Smooth muscle cell (in vitro differentiated cells): ENCODE results near the gene EIF4G1. TPM values are rescaled to one million over a fixed set of nuclear protein-coding genes. Genes with fewer than 3 reads are reported as not detected.

ENCODE experiments used
- DNase-seq: peaks from one replicate; lab custom pipeline; 2025; ENCODE audit not compliant: unreplicated experiment; lab: John Stamatoyannopoulos, UW
- H2AFZ ChIP-seq: fragments of 200-600 bp; sonication (generic); 2 replicates; pipeline ENCODE4 v1.6.0; 2016; ENCODE audit warnings: antibody characterized with exemption, low read depth, mild to moderate bottlenecking
- H3F3A ChIP-seq: fragments of 200-600 bp; sonication (generic); 2 replicates; pipeline ENCODE4 v1.6.0; 2017; ENCODE audit warnings: antibody characterized with exemption, low read depth
- H3K27ac ChIP-seq: fragments of 200-600 bp; sonication (generic); 2 replicates; pipeline ENCODE4 v1.5.1; 2016; ENCODE audit warnings: low read depth, mild to moderate bottlenecking
- H3K27me3 ChIP-seq: fragments of 200-600 bp; sonication (generic); 2 replicates; pipeline ENCODE4 v1.6.1; 2016; ENCODE audit warnings: low read depth, mild to moderate bottlenecking
- H3K36me3 ChIP-seq: fragments of 200-600 bp; sonication (generic); 2 replicates; pipeline ENCODE4 v1.5.1; 2016; ENCODE audit warnings: low read depth
- H3K4me1 ChIP-seq: fragments of 200-600 bp; sonication (generic); 2 replicates; pipeline ENCODE4 v1.5.1; 2016; ENCODE audit warnings: low read depth
- H3K4me2 ChIP-seq: fragments of 200-600 bp; sonication (generic); 2 replicates; pipeline ENCODE4 v1.6.0; 2016; ENCODE audit warnings: mild to moderate bottlenecking
- H3K4me3 ChIP-seq: fragments of 200-600 bp; sonication (generic); 2 replicates; pipeline ENCODE4 v1.5.1; 2016; ENCODE audit warnings: mild to moderate bottlenecking
- H3K79me2 ChIP-seq: fragments of 200-600 bp; sonication (generic); 2 replicates; pipeline ENCODE4 v1.6.0; 2016; ENCODE audit warnings: low read depth, mild to moderate bottlenecking
- H3K9ac ChIP-seq: fragments of 200-600 bp; sonication (generic); 2 replicates; pipeline ENCODE4 v1.6.0; 2016; ENCODE audit warnings: low read depth
- H3K9me3 ChIP-seq: fragments of 200-600 bp; sonication (generic); replicated peaks from 2 replicates; pipeline ENCODE4 v1.5.1; 2016; ENCODE audit warnings: low read depth
- H4K20me1 ChIP-seq: fragments of 200-600 bp; sonication (generic); 2 replicates; pipeline ENCODE4 v1.6.0; 2016; ENCODE audit warnings: low read depth
- CTCF ChIP-seq: fragments of 200-600 bp; sonication (generic); IDR thresholded peaks from 2 replicates; pipeline ENCODE4 v1.5.1; 2017; ENCODE audit warnings: borderline replicate concordance, mild to moderate bottlenecking, antibody characterized with exemption; ENCODE audit not compliant: insufficient read depth, poor library complexity, severe bottlenecking
- WGBS: methylation state at CpG from one replicate; pipeline ENCODE4 v1.1.7; 2016; ENCODE audit warnings: low lambda C conversion rate; 5-methylcytosine and 5-hydroxymethylcytosine counted together
- polyA plus RNA-seq: library from polyadenylated mRNA; unstranded; fragments of >200 nt; fragmentation: Nextera tagmentation; extraction: Ambion mirVana; gene quantifications from 2 replicates; pipeline ENCODE4 v1.2.1, GENCODE V29; 2016
- total RNA-seq: library from RNA; depleted of rRNA; stranded (reverse); fragments of >200 nt; gene quantifications from 2 replicates; pipeline ENCODE4 v1.2.3, GENCODE V29; 2014

Gene EIF4G1
- total and polyA plus RNA-seq, 2 experiments from 2014 or later, result 171 to 198 TPM

- Histone ChIP-seq H3K27me3 (no peaks in the 10 kb centered on the region), H3K4me3 (no peak overlapping the region), H3K79me2 (peaks cover 8% of the 10 kb centered on the region), H4K20me1 (peaks cover 41% of the 10 kb centered on the region), H3K27ac (no peak overlapping the region), H2AFZ (no peak overlapping the region), H3K9me3 (no peaks in the 10 kb centered on the region), H3K36me3 (peaks cover 19% of the 10 kb centered on the region), H3K4me1 (no peaks in the 10 kb centered on the region), H3K9ac (no peak overlapping the region), H3K4me2 (no peak overlapping the region), H3F3A (peaks cover 15% of the 10 kb centered on the region)
- no peak for DNase-seq
- 91% methylated on average over 7 of the region's 7 CpGs for WGBS
- TF ChIP-seq CTCF, result no peak
These were observed 5.7 kb upstream of the EIF4G1 start for GRCh38 chr3:184308744-184309143.

DNA sequence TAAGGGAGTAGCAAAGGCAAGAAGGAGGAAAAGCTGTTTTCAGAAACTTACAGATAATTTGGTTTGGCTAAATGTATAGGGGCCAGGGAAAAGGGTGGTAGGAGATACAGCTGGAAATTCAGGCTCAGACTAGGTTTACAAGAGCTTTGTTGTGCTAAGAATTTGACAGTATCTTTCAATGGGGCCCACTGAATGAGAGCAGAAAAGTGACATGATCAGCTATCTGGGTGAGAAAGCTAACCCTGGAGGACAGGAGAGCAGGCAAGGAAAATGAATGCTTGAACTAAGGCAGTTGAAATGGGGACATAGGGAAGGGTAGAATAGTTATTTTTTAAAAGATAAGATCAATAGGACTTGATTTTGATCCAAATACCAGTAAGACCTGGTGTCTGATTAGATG is 2.8 kb upstream of the EIF4G1 start:
- Histone ChIP-seq H3K4me3 (no peak overlapping the region), H3K79me2 (peaks cover 20% of the 10 kb centered on the region), H3F3A (peaks cover 17% of the 10 kb centered on the region), H3K27me3 (no peaks in the 10 kb centered on the region), H2AFZ (no peak overlapping the region), H3K4me1 (peaks cover 10% of the 10 kb centered on the region), H4K20me1 (peaks cover 29% of the 10 kb centered on the region), H3K36me3 (peaks cover 6% of the 10 kb centered on the region), H3K9ac (no peak overlapping the region), H3K9me3 (no peaks in the 10 kb centered on the region), H3K27ac (no peak overlapping the region), H3K4me2 (no peak overlapping the region)
- TF ChIP-seq CTCF, result no peak
- no peak for DNase-seq

DNA sequence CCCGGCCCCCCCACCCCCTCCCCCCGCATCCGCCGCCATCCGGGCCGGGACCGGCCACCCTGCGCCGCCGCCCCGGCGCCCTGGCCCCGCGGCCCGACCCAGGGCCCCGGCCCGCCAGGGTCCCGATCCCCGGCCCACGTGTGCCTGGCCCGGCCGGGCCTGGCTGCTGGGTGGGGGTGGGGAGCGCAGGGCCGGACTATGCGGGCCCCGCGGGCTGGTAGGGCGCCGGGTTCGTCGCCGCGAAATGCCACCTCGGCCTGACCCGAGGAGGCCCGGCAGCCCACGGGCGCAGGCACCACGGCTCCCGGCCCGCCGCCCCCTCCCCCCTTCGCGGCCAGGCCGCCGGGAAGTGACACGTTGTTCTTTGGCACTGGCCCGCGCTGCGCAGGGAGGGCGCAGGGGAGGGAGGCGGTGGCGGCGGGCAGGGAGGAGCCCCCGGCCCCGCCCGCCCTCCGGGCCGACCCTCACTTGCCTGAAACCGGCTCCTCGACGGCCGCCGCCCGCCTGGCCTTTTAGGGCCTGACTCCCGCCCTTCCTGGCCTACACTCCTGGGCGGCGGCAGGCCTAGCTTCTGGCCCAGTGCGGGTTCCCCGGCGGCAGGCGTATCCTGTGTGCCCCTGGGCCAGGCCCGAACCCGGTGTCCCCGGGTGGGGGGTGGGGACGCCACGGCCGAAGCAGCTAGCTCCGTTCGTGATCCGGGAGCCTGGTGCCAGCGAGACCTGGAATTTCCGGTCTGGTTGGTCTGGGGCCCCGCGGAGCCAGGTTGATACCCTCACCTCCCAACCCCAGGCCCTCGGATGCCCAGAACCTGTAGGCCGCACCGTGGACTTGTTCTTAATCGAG is 515 bp downstream of the EIF4G1 start:
- peak; percentile 60 for DNase-seq
- Histone ChIP-seq H3K4me1 (peaks cover 22% of the 10 kb centered on the region), H3K36me3 (no peaks in the 10 kb centered on the region), H3K79me2 (peaks cover 50% of the 10 kb centered on the region), H3K27me3 (no peaks in the 10 kb centered on the region), H4K20me1 (peaks cover 50% of the 10 kb centered on the region), H3K27ac (peak overlapping the region; percentile 95), H3K4me3 (peak overlapping the region; percentile 96), H2AFZ (no peak overlapping the region), H3K9me3 (no peaks in the 10 kb centered on the region), H3K4me2 (peak overlapping the region; percentile 96), H3F3A (peaks cover 22% of the 10 kb centered on the region), H3K9ac (peak overlapping the region; percentile 97)
- 0% methylated on average over 18 of the region's 89 CpGs for WGBS
- no peak for TF ChIP-seq CTCF

DNA sequence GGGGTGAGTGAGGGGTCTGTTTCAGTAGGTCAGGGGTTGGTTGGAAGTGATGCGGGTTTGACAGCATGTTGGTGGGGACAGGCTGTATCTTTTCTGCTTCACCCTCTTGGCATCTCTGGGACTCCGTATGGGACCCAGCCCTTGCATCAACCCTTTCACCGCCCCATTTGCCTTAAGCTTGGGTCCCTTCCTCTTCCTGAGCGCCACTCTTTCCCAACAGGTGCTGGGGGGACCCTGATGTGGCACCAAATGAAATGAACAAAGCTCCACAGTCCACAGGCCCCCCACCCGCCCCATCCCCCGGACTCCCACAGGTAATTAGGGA is 1.1 kb downstream of the EIF4G1 start:
- H3K79me2 ChIP-seq, result peaks cover 54% of the 10 kb centered on the region

More for the DNA sequence above, 1.1 kb downstream of the EIF4G1 start:
- Histone ChIP-seq H3K36me3 (no peaks in the 10 kb centered on the region), H3K27ac (peak overlapping the region; percentile 95), H3F3A (peaks cover 22% of the 10 kb centered on the region), H3K9me3 (no peaks in the 10 kb centered on the region), H3K27me3 (no peaks in the 10 kb centered on the region), H3K9ac (peak overlapping the region; percentile 97), H3K4me2 (peak overlapping the region; percentile 96), H4K20me1 (peaks cover 55% of the 10 kb centered on the region), H3K4me3 (peak overlapping the region; percentile 96), H3K4me1 (peaks cover 22% of the 10 kb centered on the region), H2AFZ (no peak overlapping the region)
- 2% methylated on average over 6 of the region's 6 CpGs for WGBS
- no peak for TF ChIP-seq CTCF
- no peak for DNase-seq
